ENCODE measurements around the gene TMEM92. TPM values are rescaled to one million over a fixed set of nuclear protein-coding genes. Genes with fewer than 3 reads are reported as not detected.
"Not testable (repeated sequence)": the region's sequence is repeated elsewhere in the genome, so short reads cannot be mapped to it uniquely, and the experiment has no call there.

Gene TMEM92
- total RNA-seq, 3 donors from 2014 or later (not counting 1 experiment from before 2014, with no cell fraction given): not detected

GRCh38 chr17:50283714-50284113 is 9.4 kb downstream of the TMEM92 start:
- intact Hi-C loops (cut with micrococcal nuclease): no loop called here
- Histone ChIP-seq H3K4me3 (ENCODE audit: low read length) (no peak overlapping the region), H3K27ac (ENCODE audit: low read length) (no peak overlapping the region), H3K9me3 (ENCODE audit: control insufficient read depth, insufficient read depth, low read length) (no peaks in the 10 kb centered on the region), H3K36me3 (ENCODE audit: control insufficient read depth, insufficient read depth, low read length) (no peaks in the 10 kb centered on the region), H3K4me1 (ENCODE audit: control insufficient read depth, insufficient read depth, low read length) (no peaks in the 10 kb centered on the region), H3K27me3 (ENCODE audit: control insufficient read depth, insufficient read depth, low read length) (no peaks in the 10 kb centered on the region)
- no peak for TF ChIP-seq CTCF (IDR thresholded peaks at IDR 0.05)
- WGBS (ENCODE audit: insufficient coverage): 92% methylated on average over 7 of the region's 7 CpGs
- H3K4me1 Mint-ChIP-seq: no peaks in the 10 kb centered on the region
- no peak for DNase-seq
- H3K4me3 Mint-ChIP-seq: no peak overlapping the region
- no peak overlapping the region for H3K27ac Mint-ChIP-seq
- ATAC-seq: no peak
- H3K27me3 Mint-ChIP-seq (ENCODE audit: low read depth in 2 of 2): peaks cover 16 to 20% of the 10 kb centered on the region in 2 donors
- H3K36me3 Mint-ChIP-seq: no peaks in the 10 kb centered on the region
- H3K9me3 Mint-ChIP-seq: no peaks in the 10 kb centered on the region

DNA sequence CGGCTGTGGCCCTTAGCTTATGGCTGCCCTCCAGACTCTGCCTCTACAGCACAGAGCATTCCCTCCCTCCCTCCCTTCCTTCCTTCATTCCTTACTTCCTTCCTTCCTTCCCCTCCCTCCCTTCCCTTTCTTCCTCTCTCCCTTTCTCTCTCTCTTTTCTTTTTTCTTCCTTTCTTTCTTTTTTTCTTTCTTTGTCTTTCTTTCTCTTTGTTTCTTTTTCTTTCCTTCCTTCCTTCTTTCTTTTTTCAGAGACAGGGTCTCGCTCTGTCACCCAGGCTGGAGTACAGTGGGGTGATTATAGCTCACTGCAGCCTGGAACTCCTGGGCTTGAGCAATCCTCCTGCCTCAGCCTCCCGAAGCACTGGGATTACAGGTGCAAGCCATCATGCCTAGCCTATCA is 11.7 kb downstream of the TMEM92 start:
- DNase-seq: no peak
- Mint-ChIP-seq H3K4me1 (no peaks in the 10 kb centered on the region), H3K4me3 (no peak overlapping the region), H3K36me3 (no peaks in the 10 kb centered on the region), H3K27me3 (ENCODE audit: low read depth in 2 of 2) (peaks cover 28 to 38% of the 10 kb centered on the region in 2 donors), H3K9me3 (no peaks in the 10 kb centered on the region), H3K27ac (no peak overlapping the region)
- Histone ChIP-seq H3K27ac (ENCODE audit: low read length) (no peak overlapping the region), H3K27me3 (ENCODE audit: control insufficient read depth, insufficient read depth, low read length) (no peaks in the 10 kb centered on the region), H3K36me3 (ENCODE audit: control insufficient read depth, insufficient read depth, low read length) (no peaks in the 10 kb centered on the region), H3K4me1 (ENCODE audit: control insufficient read depth, insufficient read depth, low read length) (peaks cover 4% of the 10 kb centered on the region), H3K4me3 (ENCODE audit: low read length) (no peak overlapping the region), H3K9me3 (ENCODE audit: control insufficient read depth, insufficient read depth, low read length) (no peaks in the 10 kb centered on the region)
- ATAC-seq: no peak
- 94% methylated on average over 3 of the region's 3 CpGs for WGBS (ENCODE audit: insufficient coverage)
- intact Hi-C loops (cut with micrococcal nuclease): no loop called here
- TF ChIP-seq CTCF (IDR thresholded peaks at IDR 0.05): no peak

GRCh38 chr17:50287302-50287701 is 13.0 kb downstream of the TMEM92 start:
- DNase-seq; ATAC-seq; H3K4me1 Mint-ChIP-seq; H3K27me3 ChIP-seq (ENCODE audit: control insufficient read depth, insufficient read depth, low read length); H3K27ac Mint-ChIP-seq; H3K4me1 ChIP-seq (ENCODE audit: control insufficient read depth, insufficient read depth, low read length); H3K9me3 ChIP-seq (ENCODE audit: control insufficient read depth, insufficient read depth, low read length); H3K27ac ChIP-seq (ENCODE audit: low read length); H3K36me3 Mint-ChIP-seq; H3K4me3 Mint-ChIP-seq; H3K4me3 ChIP-seq (ENCODE audit: low read length); H3K9me3 Mint-ChIP-seq; intact Hi-C loops (cut with micrococcal nuclease); H3K36me3 ChIP-seq (ENCODE audit: control insufficient read depth, insufficient read depth, low read length): not testable (repeated sequence)
- H3K27me3 Mint-ChIP-seq (ENCODE audit: low read depth in 2 of 2): peaks cover 23 to 39% of the 10 kb centered on the region in 2 donors
- 91% methylated on average over 7 of the region's 7 CpGs for WGBS (ENCODE audit: insufficient coverage)

- WGBS (ENCODE audit: insufficient coverage): 93% methylated on average over 4 of the region's 4 CpGs
These were observed 14.0 kb downstream of the TMEM92 start for GRCh38 chr17:50288306-50288705.

More at GRCh38 chr17:50288306-50288705, 14.0 kb downstream of the TMEM92 start:
- ATAC-seq (no peak), DNase-seq (no peak)
- H3K9me3 Mint-ChIP-seq: no peaks in the 10 kb centered on the region
- H3K4me3 Mint-ChIP-seq: no peak overlapping the region
- H3K4me3 ChIP-seq (ENCODE audit: low read length): no peak overlapping the region
- H3K4me1 Mint-ChIP-seq: peaks cover 5% of the 10 kb centered on the region in 2 donors
- no peak for TF ChIP-seq CTCF (IDR thresholded peaks at IDR 0.05)
- intact Hi-C loops (cut with micrococcal nuclease): no loop called here
- H3K36me3 Mint-ChIP-seq: no peaks in the 10 kb centered on the region
- no peaks in the 10 kb centered on the region for H3K27me3 ChIP-seq (ENCODE audit: control insufficient read depth, insufficient read depth, low read length)
- H3K9me3 ChIP-seq (ENCODE audit: control insufficient read depth, insufficient read depth, low read length): no peaks in the 10 kb centered on the region
- peaks cover 4% of the 10 kb centered on the region for H3K4me1 ChIP-seq (ENCODE audit: control insufficient read depth, insufficient read depth, low read length)
- H3K27ac Mint-ChIP-seq: no peak overlapping the region
- peaks cover 23 to 39% of the 10 kb centered on the region in 2 donors for H3K27me3 Mint-ChIP-seq (ENCODE audit: low read depth in 2 of 2)
- no peaks in the 10 kb centered on the region for H3K36me3 ChIP-seq (ENCODE audit: control insufficient read depth, insufficient read depth, low read length)
- H3K27ac ChIP-seq (ENCODE audit: low read length): no peak overlapping the region
